NOMO-1 treated with DMSO at 0.1 percent for 48 hours (cell line): ENCODE results near the gene NBEAL2.

Source experiments
- DNase-seq: peaks from one replicate; lab custom pipeline; 2025; ENCODE audit not compliant: unreplicated experiment; lab: John Stamatoyannopoulos, UW

NBEAL2 gene

GRCh38 chr3:46978985-46979944 is at the start of gene NBEAL2:
NBEAL2 (plus strand) TSS chr3:46979666; CDS start chr3:46979862, 196 bp downstream.
- DNase-seq: peak; percentile 98

- no peak for DNase-seq
Observed at GRCh38 chr3:46930166-46930944, 49.1 kb upstream of the NBEAL2 start.

DNA sequence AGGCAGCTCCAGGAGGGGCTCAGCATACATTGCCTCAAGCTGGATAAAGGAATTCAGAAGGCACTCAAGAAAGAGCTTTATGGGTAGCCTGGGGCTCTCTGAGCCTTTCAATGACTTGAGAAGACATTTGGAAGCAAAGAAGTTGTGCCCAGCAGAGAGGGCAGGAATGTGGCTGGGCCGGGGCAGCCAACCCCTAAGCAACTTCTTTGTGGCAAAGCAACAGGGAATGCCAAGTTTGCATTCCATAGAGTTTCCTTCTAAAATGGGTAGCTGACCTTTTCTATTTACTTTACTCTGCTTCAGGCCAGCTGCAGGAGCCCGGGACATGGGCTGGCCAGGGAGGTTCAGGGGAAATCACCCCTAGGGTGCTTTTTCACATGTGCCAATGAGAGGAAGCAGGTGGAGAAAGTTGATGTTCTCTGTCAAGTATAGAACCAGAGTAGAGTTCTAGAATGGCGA is 48.5 kb upstream of the NBEAL2 start:
- DNase-seq: no peak

DNA sequence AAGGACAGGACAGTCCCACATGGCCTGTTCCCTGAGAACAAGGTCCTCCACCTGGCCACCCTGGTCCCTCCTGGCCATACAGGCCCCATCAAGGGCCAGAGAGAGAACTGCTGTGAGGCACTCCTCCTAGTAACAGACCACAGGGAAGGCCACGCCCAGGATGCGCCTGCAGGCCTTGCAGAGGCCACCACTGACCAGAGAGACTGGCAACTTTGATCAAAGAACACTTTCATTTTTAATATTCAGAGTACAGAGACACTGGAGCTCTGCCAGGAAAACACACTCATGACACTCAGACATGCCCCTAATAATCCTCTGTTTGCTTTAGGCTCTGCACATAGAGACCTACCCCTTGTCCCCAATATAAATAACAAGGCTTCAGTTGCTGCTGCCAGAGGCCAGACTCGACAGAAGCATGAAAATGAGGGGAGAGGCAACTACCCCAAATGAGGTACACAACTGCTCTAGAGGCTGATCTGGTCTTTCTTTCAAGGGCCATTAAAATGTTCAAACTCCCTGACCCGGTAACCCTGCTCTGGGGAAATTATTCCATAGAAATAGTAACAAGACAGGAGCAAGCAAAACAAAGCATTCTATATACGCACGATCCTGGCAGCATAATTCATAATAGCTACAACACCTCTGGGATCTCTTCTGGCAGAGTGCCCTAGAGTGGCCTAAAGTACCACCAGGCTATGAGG is 47.7 kb upstream of the NBEAL2 start:
- peak; percentile 10 for DNase-seq

DNA sequence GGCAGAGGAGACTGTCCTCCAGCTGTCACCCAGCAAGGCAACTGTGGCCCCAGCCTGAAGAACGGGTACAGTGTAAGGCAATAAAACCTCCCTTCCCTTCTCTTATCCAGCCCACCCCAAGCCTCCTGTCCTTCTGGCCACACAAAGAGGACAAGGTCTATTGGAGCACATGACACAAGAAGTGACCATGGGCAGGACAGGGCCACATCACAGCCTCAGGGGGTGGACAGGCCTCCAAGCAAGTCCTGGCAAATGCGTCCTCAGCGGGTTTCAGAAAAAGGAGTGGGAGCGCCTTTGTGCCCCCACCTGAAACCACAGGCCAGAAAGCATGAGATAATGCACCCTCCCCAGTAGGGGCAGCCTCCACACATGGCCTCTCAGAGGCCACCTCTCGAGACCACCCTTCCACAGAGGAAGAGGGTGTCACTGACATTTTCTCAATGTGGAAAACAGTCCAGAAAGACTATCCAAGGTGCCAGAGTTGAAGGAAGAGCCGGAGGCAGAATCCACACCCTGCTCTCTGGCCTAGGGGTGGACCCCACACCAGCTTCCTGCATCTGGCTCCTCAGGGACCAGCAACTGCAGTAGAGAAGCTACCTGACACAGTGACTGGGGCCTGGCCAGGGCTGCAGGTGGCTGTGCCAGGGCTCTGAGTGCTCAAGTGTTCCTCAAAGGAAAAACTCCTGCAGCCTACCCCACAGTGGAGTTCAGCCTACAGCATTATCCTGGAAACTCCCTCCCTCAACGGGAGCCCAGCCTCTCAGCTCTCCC is 46.8 kb upstream of the NBEAL2 start:
- DNase-seq: no peak

DNA sequence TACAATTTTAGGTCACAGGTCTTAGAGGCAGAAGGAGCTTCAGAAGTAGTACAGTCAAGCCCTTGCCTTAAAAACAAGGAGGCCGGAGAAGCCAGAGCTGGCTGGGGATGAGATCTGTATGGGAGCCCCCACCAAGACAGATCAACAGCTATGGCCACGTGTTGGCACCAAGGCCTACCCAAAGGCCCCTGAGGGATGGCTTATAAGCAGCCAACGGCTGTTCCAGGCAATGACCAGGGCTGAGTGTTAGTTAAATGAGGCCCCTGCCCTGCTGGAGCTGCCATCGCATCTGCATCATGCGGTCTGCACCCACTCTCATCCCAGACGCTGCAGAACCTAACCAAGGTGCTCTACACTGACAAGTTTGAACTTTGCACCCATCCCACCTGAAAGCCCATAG is 46.2 kb upstream of the NBEAL2 start:
- no peak for DNase-seq

DNA sequence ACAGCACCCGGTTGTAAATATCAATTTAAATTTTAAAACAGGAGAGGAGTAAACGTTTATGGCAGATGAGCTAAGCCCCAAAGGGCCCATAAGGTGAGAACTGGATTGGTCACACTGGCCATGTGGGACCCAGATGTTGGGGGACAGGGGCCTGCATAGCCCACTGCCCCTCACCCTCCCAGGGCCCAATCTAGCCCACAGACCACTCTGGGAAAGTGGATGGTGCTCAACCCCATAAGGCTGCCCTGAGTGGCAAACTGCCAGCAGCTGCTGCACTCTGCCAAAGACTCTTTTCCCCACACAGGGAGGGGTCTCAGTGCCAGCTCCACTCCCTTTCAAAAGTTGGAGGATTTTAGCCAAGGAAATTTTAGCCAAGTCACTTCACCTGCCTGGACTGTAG is 45.4 kb upstream of the NBEAL2 start:
- DNase-seq: no peak

GRCh38 chr3:46934498-46935167 is 44.8 kb upstream of the NBEAL2 start:
- no peak for DNase-seq

DNA sequence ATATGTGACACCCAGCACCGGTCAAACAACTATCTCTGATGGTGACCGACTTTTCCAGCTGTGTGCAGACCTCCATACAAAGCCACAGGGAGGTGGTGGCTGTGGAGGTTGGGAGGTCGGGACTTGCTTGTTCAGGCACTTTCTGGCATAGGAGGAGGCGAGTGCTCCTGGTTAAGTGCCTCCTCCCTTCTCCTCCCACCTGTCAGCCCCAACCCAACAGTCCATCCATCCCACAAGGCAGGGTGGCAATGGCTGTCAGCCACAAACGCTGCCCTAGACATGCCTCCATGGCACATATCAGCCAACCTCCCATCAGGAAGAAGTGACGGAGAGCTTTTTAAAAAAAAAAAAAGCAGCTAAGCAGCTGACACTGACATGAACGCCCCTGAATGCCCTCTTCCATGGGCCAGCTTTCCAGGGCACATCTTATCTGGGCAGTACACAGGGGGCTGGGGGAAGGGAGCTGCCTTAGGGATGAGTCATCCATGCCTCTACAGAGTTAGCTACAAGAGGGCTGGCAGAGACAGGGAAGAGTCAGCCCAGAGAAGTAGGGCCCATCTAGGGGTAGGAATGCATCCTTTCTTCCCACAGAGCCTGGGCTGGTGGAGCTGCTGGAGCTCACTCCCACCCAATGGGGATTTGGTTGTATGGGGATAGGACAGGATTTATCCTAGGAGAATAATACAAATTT is 44.2 kb upstream of the NBEAL2 start:
- no peak for DNase-seq

- peak; percentile 89 for DNase-seq
Observed at GRCh38 chr3:46935989-46936558, 43.4 kb upstream of the NBEAL2 start.

DNA sequence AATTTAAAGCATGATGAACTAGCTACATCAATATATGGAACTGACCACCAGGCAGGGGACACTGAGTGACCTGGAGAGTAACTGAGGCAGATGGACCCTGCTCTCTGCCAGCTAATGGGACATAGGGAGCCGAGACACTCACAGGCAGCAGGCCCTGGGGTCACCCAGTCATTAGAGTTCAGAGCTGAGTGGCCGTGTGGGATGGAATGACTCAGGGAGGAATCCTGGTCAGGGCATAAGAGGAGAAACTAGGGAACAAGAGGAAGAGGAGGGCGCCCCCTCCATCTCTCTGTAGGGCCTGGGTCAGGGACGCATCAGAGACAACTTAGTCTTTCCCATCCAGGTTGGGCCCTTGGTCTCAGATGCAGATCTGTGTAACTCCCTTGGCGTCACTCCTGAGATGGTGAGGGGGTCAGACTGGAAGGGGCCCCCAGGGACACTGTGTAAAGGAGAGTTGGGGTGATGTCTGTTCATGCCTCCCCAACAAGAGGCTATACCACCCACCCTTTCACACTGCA is 42.7 kb upstream of the NBEAL2 start:
- DNase-seq: no peak

DNA sequence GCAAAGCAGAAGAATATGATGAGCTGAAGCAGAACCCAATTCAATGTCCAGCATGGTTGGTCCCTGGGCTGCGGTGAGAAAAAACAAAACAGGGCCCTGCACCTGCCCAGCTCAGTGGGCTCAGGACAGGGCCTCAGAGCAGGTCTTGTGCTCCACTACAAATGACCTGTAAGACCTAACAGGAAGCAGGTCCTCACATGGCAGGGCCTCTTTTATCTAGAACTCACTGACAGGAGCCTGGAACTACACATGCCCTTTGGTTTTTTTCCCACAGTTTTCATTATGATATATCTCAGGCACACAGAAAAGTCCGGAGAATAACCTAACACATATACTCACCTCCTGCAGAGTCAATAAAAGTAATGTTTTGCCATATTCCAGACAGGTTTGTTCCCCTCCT is 41.3 kb upstream of the NBEAL2 start:
- no peak for DNase-seq

DNA sequence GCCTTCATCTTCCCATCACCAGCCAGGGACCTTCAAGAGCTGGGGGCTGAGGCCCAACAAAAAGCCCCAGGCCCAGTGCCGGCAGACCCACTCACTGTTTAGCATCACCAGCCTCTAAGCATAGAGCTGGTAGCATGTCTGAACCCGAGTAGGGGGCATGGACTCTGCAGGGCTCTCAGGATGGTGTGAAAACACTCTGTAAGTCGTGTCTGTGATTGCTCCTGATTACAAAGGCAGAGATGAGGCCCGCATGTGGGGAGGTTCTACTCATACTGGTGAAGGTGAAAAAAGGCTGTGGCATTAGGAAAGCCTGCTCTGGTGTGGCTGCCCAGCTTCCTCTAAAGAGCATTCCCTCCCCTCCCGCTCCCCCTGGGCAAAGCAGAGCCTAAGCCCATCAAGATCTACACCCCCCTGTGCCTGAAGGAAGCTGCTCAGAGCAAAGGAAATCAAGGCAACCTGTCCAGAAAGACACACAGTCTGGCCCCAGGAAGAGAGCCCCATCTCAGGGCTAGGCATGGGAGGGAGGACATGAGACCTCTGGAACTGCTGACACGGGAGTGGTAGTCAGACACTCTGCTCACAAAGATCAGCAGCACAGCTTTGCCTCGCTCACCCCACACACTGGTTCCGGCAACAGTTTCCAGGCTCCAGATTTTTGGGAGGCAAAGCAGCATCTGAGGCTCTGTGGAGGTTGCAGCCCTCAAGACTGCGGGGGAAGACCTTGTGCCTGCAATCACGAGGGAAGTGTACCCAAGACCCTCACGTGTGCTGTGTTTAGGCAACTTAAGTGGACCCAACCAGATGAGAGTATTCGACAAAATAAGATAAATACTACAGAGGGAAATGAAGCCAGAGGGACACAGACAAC is 39.7 kb upstream of the NBEAL2 start:
- DNase-seq: no peak

DNA sequence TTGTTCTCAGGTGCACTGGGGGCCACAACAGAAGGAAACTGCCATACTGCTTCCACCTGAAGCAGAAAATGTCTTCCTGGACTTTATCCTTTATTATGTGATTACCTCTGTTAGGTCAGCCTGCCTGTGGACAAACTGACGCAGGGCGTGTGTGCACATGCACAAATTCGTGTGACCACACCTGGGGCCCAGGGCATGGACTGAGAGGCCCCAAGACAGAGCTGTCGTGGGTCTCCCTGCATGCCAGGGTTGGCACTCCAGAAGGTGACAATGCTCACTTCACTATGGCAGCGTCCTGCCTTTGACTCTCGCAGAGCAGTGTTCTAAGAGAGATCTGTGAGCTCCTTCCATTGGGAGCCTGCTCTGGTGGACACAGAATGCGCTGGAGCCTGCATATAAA is 37.4 kb upstream of the NBEAL2 start:
- no peak for DNase-seq

DNA sequence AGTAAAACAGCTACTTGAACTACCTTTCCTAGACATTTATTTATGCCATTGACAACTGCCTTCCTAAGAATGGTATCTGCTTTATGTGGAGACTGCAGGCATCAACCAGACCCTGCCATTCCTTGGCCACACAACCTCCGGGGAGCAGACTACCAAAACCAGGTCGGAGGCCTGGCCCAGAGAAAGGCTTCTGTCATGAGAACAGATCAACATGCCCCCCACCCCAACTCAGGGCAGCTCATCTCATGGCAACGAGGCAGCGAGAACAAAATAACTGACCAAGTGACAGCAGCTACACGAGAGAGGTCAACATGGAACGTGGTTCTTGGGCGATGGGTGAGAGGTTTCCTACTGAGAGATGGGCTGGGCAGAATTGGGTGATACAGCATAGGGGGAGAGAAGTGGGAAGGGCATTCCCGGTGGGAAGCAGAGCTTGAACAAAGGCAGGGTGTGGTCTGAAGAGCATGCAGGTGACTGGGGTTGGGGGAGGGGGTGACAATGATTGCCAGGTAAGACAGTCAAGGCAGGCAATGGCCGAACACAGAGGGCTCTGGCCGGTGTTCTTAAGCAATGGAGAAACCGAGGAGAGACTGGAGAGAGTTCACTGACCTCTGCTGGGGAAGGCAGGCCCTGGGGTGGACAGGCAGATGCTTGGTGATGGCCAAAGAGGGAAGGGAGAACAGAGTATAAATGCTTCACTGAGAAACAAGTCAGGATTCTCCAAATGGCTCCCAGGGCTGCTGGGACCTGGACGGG is 36.8 kb upstream of the NBEAL2 start:
- no peak for DNase-seq

DNA sequence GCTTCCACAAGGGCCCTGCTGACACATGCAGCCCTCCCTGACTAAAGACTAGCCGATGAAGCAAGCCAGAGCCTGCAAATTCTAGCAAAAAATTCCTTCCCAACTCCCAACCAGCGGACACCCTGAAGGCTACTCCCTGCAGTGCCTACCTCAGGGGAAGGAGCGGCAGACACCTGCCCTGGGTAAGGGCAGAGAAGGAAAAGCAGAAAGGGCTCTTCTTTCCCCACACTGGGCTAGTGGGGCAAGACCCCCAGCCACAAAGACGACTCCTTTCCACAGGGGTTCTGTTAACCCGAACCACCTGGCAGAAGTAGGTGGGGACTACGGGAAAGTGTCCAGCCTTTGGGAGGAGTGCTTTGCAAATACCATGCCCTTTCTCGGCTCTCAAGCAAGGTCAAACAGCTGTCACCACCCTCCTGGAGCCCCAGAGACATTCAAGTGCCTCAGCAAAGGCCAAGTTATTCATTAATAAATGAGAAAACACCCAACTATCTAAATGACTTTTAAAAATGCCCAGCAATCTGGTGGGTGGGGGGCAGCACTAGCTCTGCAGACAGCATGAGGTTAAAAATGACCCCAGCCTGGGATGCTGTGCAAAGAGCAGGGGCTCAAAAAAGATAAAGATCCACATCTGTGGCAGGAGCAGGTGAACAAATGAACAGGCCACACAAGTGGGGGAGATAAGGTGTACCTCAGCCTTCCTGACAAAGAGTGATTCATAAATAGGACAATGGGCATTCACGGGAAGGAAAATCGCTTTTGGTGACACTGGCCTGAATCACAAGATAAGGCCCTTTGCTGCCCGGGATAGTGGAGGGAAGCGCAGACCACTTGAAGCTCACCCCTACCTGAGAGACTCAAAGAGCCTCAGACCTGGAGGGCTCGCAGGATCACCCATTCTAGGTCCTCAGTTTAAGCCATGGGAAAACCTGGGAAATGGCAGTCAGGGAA is 36.0 kb upstream of the NBEAL2 start:
- DNase-seq: no peak
